SK-N-SH (cell line): Measurements from ENCODE around the gene GBX1. TPM values are rescaled to one million over a fixed set of nuclear protein-coding genes. Genes with fewer than 3 reads are reported as not detected.

ENCODE experiments used
- CTCF ChIA-PET: fragments of 300-600, 350-600 bp; formaldehyde crosslinking; extraction: SDS; loops from one replicate; lab custom pipeline; 2021; lab: Yijun Ruan, JAX
- POLR2A ChIA-PET: fragments of 350-600 bp; sonication (Branson Sonifier 250); formaldehyde crosslinking; extraction: SDS; loops from one replicate; lab custom pipeline; 2020; ENCODE audit warnings: antibody characterized with exemption, inconsistent platforms; lab: Yijun Ruan, JAX
- DNase-seq: peaks from one replicate; pipeline ENCODE4 v3.0.0; 2012
- H2AFZ ChIP-seq: fragments of 200-600 bp; sonication (generic); 2 replicates; pipeline ENCODE4 v1.8.1; 2016; ENCODE audit warnings: antibody characterized with exemption, mild to moderate bottlenecking, low read depth
- H3F3A ChIP-seq: fragments of 200-600 bp; sonication (generic); replicated peaks from 2 replicates; pipeline ENCODE3; 2016; ENCODE audit warnings: antibody characterized with exemption, mild to moderate bottlenecking; ENCODE audit not compliant: insufficient read depth
- H3K27ac ChIP-seq, 2 experiments: fragments of 200-500 bp in 1 of 2; fragments of 200-600 bp in 1 of 2; sonication (Bioruptor generic) in 1 of 2; sonication (generic), shearing (Covaris generic) in 1 of 2; 2 replicates each; pipeline versions ENCODE4 v1.5.1 to v1.6.1; 2014 to 2016; ENCODE audit warnings: low read depth in 2 of 2, inconsistent platforms in 1 of 2, low read length in 1 of 2, mild to moderate bottlenecking in 1 of 2, mixed read lengths in 1 of 2
- H3K27me3 ChIP-seq: fragments of 200-600 bp; sonication (generic), shearing (Covaris generic); 2 replicates; pipeline ENCODE4 v1.6.1; 2016; ENCODE audit warnings: mixed run types; ENCODE audit not compliant: insufficient read depth
- H3K36me3 ChIP-seq, 2 experiments: fragments of 200-500 bp in 1 of 2; fragments of 200-600 bp in 1 of 2; sonication (Bioruptor generic) in 1 of 2; sonication (generic) in 1 of 2; replicated peaks in 1 of 2; 2 replicates each; pipeline versions ENCODE3 to v1.5.1; 2014 to 2016; ENCODE audit warnings: low read length in 1 of 2, mild to moderate bottlenecking in 1 of 2; ENCODE audit not compliant: insufficient read depth in 2 of 2, control insufficient read depth in 1 of 2
- H3K4me1 ChIP-seq, 2 experiments: fragments of 200-500 bp in 1 of 2; fragments of 200-600 bp in 1 of 2; sonication (Bioruptor generic) in 1 of 2; sonication (generic), shearing (Covaris generic) in 1 of 2; 2 replicates each; pipeline versions ENCODE4 v1.5.1 to v1.6.1; 2014 to 2016; ENCODE audit warnings: low read depth in 1 of 2, low read length in 1 of 2, mixed run types in 1 of 2; ENCODE audit not compliant: insufficient read depth in 2 of 2, control insufficient read depth in 1 of 2
- H3K4me2 ChIP-seq: fragments of 200-600 bp; sonication (generic), shearing (Covaris generic); 2 replicates; pipeline ENCODE4 v1.6.1; 2017; ENCODE audit warnings: mixed run types
- H3K4me3 ChIP-seq, 2 experiments: fragments of 200-500 bp in 1 of 2; fragments of 200-600 bp in 1 of 2; sonication (Bioruptor generic) in 1 of 2; sonication (generic), shearing (Covaris generic) in 1 of 2; 2 replicates each; pipeline versions ENCODE4 v1.5.1 to v1.8.1; 2014 to 2016; ENCODE audit warnings: low read depth in 2 of 2, inconsistent platforms in 1 of 2, low read length in 1 of 2, mild to moderate bottlenecking in 1 of 2, mixed read lengths in 1 of 2, moderate library complexity in 1 of 2
- H3K79me2 ChIP-seq: fragments of 200-600 bp; sonication (generic); 2 replicates; pipeline ENCODE4 v1.8.1; 2017; ENCODE audit warnings: mild to moderate bottlenecking; ENCODE audit not compliant: insufficient read depth
- H3K9ac ChIP-seq: fragments of 200-600 bp; sonication (generic); 2 replicates; pipeline ENCODE4 v1.6.1; 2017; ENCODE audit warnings: mixed run types
- H3K9me2 ChIP-seq: fragments of 200-600 bp; sonication (generic); 2 replicates; pipeline ENCODE4 v1.6.1; 2017; ENCODE audit warnings: mixed run types
- H3K9me3 ChIP-seq: fragments of 200-600 bp; sonication (generic); 2 replicates; pipeline ENCODE4 v1.6.1; 2017; ENCODE audit warnings: mixed run types, mild to moderate bottlenecking, moderate library complexity
- H4K20me1 ChIP-seq: fragments of 200-600 bp; sonication (generic); 2 replicates; pipeline ENCODE4 v1.6.1; 2017; ENCODE audit warnings: mild to moderate bottlenecking, mixed run types; ENCODE audit not compliant: insufficient read depth
- JUND ChIP-seq: IDR thresholded peaks from 2 replicates; pipeline ENCODE4 v1.4.0; 2012
- MEF2A ChIP-seq: IDR thresholded peaks from 2 replicates; pipeline ENCODE4 v1.4.0; 2012; ENCODE audit warnings: low read depth, borderline replicate concordance
- MXI1 ChIP-seq: IDR thresholded peaks from 2 replicates; pipeline ENCODE4 v1.6.1; 2012; ENCODE audit warnings: mild to moderate bottlenecking, low read depth, low read length, improper control_type of control experiment
- POLR2AphosphoS5 ChIP-seq: IDR thresholded peaks from 2 replicates; pipeline ENCODE4 v1.6.1; 2012; ENCODE audit warnings: low read depth, low read length
- TEAD4 ChIP-seq: IDR thresholded peaks from 2 replicates; pipeline ENCODE4 v1.4.0; 2012; ENCODE audit warnings: mild to moderate bottlenecking, borderline replicate concordance; ENCODE audit not compliant: insufficient read depth
- YY1 ChIP-seq: IDR thresholded peaks from 2 replicates; pipeline ENCODE4 v1.4.0; 2012; ENCODE audit warnings: low read depth, mild to moderate bottlenecking
- WGBS: methylation state at CpG from one replicate; pipeline ENCODE4 v1.1.6; 2017; ENCODE audit warnings: low lambda C conversion rate; 5-methylcytosine and 5-hydroxymethylcytosine counted together
- polyA plus RNA-seq, 3 experiments: library from polyadenylated mRNA; depleted of rRNA; stranded (reverse); fragments of >200 nt; gene quantifications; 2 replicates each; pipeline ENCODE4 v1.2.3, GENCODE V29; 2012
- TF ChIP-seq, protein P1 (sequence below): fragments of 200-600 bp; sonication (generic); IDR thresholded peaks from 2 replicates; pipeline ENCODE4 v1.6.1; 2017; ENCODE audit warnings: antibody characterized with exemption, mild to moderate bottlenecking, moderate library complexity
- TF ChIP-seq, protein P2 (sequence below): IDR thresholded peaks from 2 replicates; pipeline ENCODE4 v1.4.0; 2012; ENCODE audit warnings: low read depth, borderline replicate concordance

Gene GBX1
- polyA plus RNA-seq, 1 of the 3 experiments (the other 2 are of a cell fraction): not detected

DNA sequence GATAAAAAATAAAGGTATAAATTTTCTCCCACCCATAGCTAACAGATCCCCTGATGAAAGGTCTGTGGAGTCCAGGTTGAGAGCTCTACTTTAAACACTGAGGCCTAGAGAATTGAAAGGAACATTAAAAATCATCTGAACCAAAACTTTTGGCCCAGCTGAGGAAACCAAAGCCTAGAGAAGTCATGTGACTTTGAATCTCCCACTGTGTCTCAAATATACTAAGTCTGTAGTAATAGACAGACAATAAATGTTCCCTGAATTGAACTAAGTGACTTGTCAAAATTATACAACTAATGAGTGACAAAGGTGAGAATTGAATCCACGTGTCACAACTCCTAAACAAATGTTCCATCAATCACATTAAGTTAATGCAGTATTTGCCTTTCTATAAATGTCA is 5.7 kb downstream of the GBX1 start:
- ChIA-PET POLR2A (interaction anchor here (1.3 kb wide), 1 partner anchor 13 kb away, joined by 4 read pairs; no protein-coding TSS in a partner anchor), CTCF (interaction anchor here (1.1 to 15.5 kb wide), 6 partner anchors 10 to 82 kb away, joined by 3 to 243 read pairs (median 48); no protein-coding TSS in a partner anchor)
- DNase-seq: no peak
- Histone ChIP-seq H3K9me3 (no peaks in the 10 kb centered on the region), H3K4me2 (no peak overlapping the region), H3F3A (no peaks in the 10 kb centered on the region), H2AFZ (no peak overlapping the region), H3K27me3 (peaks cover 42% of the 10 kb centered on the region), H3K4me3 (no peak overlapping the region), H3K27ac (no peak overlapping the region), H3K4me1 (peaks cover 0 to under 1% of the 10 kb centered on the region in 2 experiments; a peak in 1 of 4 replicates), H4K20me1 (no peaks in the 10 kb centered on the region), H3K36me3 (no peaks in the 10 kb centered on the region), H3K9ac (no peak overlapping the region), H3K9me2 (no peaks in the 10 kb centered on the region), H3K79me2 (no peaks in the 10 kb centered on the region)
- 29% methylated on average over 1 of the region's 1 CpG for WGBS
- TF ChIP-seq POLR2AphosphoS5: no peak
- TF ChIP-seq TEAD4: no peak
- TF ChIP-seq YY1: no peak
- TF ChIP-seq JUND: no peak

DNA sequence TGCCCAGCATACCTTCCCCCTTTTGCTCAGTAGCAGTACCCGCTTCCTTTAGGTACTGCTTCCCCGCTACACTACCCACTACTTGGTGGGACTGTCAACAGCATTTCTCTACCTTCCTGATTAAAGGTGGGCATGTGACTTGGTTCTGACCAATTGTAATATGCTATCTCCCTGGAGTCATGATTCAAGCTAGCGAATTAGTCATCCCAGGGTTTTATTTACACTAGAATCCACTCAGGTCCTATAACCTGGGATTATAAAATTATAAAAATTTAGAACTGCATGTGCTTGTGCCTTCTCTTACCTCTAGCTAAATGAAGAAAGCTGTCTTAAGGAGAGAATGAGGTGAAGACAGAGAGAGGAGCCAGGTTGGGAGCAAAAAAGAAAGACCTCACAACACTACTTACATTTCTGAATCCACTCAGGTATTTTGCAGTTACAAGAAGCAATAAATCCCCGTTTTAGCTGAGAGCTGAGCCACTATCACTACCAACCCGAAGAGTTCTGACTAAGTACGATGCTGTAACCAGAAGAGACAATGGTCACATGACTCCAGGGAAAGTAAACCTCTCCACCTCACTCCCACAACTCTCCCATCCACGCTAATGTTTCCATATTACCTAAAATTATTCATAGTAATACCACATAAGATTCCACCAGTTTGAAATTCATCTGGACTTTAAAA is 9.7 kb downstream of the GBX1 start:
- H3F3A ChIP-seq: no peaks in the 10 kb centered on the region
- H3K27me3 ChIP-seq: peaks cover 18% of the 10 kb centered on the region; the same call in 1 of the 2 replicates
- CTCF ChIA-PET: interaction anchor here (0.9 to 15.5 kb wide), 7 partner anchors 10 to 157 kb away, joined by 3 to 149 read pairs (median 9); partner anchors contain the start of gene GBX1

DNA sequence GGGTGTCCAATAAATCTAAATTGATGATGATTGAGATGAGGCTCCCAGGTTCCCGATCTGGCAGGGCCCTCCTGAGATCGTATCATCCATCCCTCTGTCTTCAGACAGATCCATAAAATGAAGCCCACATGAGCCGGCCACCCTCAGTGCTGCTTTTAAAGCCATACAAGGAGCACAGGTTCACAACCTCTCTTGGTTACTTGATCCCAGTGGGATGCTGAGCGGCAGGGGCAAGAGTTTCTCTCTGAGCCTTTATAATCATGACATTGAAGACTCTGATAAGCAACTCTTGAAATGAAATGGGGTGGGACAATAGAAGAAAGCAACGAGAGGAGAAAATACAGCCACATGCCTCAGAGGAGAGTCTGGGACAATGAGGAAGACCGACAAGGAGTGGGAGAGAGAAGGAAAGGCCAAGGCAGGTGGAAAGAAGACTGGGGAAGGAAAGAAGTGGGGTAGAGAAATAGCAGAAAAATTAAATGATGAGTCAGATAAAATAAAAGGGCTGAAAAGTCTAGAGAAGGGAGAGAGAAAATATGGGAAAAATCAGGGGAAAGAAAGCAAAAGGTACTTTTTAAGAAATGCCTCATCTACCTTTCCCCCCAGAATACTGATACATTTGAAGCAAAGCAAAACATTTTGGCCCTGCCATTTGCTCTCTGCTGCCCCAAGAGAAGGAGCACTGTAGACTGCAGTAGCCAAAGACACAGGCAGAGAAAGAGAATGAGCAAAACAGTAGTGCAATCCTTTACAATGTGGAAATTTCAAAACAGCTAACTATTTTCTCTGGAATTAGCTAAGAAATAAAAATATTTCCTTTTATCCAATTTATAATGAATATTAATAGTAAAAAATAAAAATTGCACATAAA is 14.6 kb downstream of the GBX1 start:
- WGBS: 45% methylated on average over 6 of the region's 6 CpGs
- DNase-seq: no peak
- Histone ChIP-seq H3K9me2 (no peaks in the 10 kb centered on the region), H3K9ac (no peak overlapping the region), H3K36me3 (no peaks in the 10 kb centered on the region), H3K79me2 (no peaks in the 10 kb centered on the region), H4K20me1 (no peaks in the 10 kb centered on the region), H3K9me3 (no peaks in the 10 kb centered on the region), H3K27ac (no peak overlapping the region), H3K4me2 (no peak overlapping the region), H3F3A (no peaks in the 10 kb centered on the region), H2AFZ (no peak overlapping the region), H3K4me3 (no peak overlapping the region), H3K27me3 (peaks cover 37% of the 10 kb centered on the region; the same call in 1 of the 2 replicates), H3K4me1 (no peaks in the 10 kb centered on the region)
- CTCF ChIA-PET: interaction anchor here (0.7 to 8.9 kb wide), 6 partner anchors 11 to 1384 kb away, joined by 3 to 149 read pairs (median 16); partner anchors contain the start of gene GBX1
- POLR2A ChIA-PET: no interaction called here
- TF ChIP-seq, protein P1, sequence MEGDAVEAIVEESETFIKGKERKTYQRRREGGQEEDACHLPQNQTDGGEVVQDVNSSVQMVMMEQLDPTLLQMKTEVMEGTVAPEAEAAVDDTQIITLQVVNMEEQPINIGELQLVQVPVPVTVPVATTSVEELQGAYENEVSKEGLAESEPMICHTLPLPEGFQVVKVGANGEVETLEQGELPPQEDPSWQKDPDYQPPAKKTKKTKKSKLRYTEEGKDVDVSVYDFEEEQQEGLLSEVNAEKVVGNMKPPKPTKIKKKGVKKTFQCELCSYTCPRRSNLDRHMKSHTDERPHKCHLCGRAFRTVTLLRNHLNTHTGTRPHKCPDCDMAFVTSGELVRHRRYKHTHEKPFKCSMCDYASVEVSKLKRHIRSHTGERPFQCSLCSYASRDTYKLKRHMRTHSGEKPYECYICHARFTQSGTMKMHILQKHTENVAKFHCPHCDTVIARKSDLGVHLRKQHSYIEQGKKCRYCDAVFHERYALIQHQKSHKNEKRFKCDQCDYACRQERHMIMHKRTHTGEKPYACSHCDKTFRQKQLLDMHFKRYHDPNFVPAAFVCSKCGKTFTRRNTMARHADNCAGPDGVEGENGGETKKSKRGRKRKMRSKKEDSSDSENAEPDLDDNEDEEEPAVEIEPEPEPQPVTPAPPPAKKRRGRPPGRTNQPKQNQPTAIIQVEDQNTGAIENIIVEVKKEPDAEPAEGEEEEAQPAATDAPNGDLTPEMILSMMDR: peak; percentile 31; the same call in 1 of the 2 replicates
- TF ChIP-seq MEF2A: no peak
- TF ChIP-seq, protein P2, sequence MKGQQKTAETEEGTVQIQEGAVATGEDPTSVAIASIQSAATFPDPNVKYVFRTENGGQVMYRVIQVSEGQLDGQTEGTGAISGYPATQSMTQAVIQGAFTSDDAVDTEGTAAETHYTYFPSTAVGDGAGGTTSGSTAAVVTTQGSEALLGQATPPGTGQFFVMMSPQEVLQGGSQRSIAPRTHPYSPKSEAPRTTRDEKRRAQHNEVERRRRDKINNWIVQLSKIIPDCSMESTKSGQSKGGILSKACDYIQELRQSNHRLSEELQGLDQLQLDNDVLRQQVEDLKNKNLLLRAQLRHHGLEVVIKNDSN: no peak

More for the DNA sequence above, 9.7 kb downstream of the GBX1 start:
- POLR2A ChIA-PET: no interaction called here
- Histone ChIP-seq H3K9ac (no peak overlapping the region), H4K20me1 (no peaks in the 10 kb centered on the region), H3K4me1 (no peaks in the 10 kb centered on the region), H3K9me2 (no peaks in the 10 kb centered on the region), H3K27ac (no peak overlapping the region), H3K79me2 (no peaks in the 10 kb centered on the region), H3K4me3 (no peak overlapping the region), H3K36me3 (no peaks in the 10 kb centered on the region), H3K9me3 (no peaks in the 10 kb centered on the region), H3K4me2 (no peak overlapping the region), H2AFZ (no peak overlapping the region)
- TF ChIP-seq, protein P2: peak; percentile 65; the same call in 1 of the 2 replicates
- TF ChIP-seq MXI1: no peak
- DNase-seq: no peak
- 77% methylated on average over 7 of the region's 7 CpGs for WGBS
